Glomerular visceral epithelial cell (primary cell): ENCODE results near the gene ARHGAP27.
A peak's percentile ranks its signal among the peaks of the same experiment; 100 is the strongest.
"Not testable (repeated sequence)": the region's sequence is repeated elsewhere in the genome, so short reads cannot be mapped to it uniquely, and the experiment has no call there.

Experiments used
- DNase-seq: peaks from one replicate; pipeline ENCODE4 v3.0.0-alpha.2; 2016; ENCODE audit errors: extremely low spot score

The ARHGAP27 gene

DNA sequence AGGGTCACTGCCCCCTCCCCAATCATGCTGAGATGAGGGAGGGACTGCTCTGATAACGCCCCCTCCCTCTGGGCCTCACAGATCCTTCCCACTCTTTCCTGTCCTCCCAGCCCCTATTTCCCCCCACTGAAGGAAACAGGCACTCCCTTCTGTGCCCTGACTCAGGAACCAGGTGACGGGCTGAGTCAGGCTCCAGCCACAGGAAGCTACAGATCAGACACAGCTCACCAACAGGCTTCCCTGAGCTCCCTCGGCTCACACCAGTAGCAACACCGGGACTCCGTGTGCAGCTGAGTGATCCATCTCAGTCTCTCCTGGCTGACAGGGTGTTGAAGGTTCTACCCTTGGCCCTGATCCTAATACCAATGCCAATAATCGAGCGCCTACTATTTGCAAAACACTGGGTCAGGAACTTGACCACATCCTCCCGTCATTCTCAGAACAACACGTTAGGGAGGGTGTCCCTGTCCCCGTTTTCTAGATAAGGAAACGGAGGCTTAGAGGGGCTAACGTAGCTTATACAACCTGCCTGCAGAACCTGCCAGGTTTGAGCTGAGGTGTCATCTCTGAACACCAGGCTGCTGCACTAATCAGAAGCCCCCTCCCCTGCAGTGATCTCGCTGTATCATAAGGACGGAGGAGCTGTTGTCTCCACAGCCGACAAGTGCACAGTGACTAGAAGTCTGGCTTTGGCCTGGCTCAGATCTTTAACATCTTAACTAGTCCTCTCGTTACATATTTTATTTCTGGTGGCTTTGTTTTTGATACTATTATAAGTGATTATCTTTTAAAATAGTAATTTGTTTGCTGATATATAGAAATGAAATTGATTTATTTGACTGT, 13.5 kb upstream of the ARHGAP27 start:
- peak; percentile 73 for DNase-seq

- DNase-seq: not testable (repeated sequence)
Observed at GRCh38 chr17:45444856-45445820, 12.5 kb upstream of the ARHGAP27 start.

DNA sequence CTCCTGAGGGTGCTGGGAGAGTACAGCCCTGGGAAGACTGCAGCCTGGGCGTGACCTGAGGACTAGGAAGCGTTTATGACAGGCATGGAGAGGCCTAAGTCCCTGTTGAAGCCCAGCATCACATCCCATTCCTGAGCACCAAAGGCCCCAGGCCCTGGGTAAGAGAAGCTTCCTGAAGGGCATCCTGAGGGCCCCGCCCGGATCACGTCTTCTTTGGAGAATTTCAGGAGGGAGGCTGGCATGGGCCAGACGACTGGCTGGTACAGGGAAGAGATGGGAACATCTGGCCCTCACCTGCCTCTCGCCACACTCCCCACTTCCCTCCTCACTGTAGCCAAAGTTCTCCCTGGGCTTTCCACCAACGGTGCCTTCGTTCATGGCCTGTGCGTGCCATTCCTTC, 11.6 kb upstream of the ARHGAP27 start:
- DNase-seq: not testable (repeated sequence)

DNA sequence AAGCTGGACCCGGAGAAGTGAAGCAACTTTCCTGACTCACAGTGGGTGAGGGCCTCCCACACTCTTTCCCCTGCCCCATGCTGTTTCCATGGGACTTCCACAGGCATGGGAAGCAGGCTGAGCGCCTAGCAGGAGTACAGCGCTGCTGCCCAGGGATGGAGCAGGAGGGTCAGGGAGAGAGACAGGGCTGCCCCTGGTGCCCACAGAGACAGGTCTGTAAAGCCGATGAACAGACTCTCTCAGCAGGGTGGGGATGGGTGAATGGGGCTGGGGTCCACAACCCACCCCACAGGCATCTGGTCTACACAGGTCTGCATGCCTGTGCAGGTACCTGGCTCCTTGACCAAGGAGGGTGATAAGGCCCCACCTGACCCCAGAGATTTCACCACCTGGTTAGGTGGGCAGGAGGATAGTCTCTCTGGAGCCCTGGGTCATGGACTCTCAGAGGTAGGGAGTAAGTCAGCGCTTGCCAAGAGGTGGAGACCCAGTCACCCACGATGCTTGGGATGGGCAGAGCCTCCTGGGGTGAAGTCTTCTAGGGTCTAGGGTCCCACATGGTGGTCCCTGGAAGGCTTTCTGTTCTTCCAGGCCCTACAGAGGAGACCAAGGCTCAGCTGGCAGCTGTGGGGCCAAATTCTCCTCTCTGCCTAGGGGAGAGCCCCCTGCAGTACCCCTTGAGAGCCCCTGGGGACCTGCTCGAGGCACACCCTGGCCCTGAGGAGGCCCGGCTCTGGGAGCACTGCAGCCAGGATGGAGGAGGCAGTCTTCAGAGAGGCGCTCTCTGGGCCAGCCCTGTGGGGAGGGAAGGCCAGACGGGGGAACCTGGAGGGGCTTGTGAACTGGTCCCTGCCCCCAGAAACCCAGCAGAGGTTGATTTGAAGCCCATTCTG, 10.9 kb upstream of the ARHGAP27 start:
- not testable (repeated sequence) for DNase-seq

DNA sequence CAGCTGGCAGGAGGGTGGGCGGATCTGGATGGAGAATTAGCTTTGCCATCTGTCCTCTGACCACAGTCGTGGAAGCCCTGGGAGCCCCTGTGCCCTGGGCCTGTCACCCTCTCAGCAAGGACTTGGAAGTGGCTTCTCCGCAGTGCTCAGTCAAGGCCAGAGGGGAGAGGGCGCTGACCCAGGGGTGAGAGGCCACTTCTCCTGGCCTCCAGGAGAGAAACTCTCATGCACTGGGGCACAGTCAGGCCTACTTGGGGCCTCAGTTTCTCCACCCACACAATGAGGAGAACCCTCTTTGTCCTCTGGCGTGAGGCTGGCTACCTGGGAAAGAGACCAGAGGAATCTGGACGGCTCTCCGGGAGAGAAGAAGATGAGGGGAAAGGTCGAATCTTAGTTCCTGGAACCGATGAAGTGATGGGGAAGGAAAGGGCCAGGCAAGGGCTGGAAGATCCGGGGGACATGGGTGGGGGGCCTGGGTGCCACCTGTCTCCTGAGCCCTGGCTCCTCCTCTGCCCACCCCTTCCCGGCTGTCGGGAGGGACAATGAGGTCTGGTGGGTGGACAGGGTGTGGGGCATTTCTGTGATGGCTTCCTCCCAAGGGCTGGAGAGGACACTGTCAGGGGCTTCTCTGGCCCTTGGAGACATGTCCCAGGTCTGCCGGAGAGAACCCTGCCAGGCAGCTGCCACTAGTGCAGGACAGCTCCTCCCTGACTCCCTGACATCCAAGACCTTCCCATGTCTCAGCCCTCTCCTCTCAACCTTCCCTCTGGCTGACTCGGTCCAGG, 9.0 kb upstream of the ARHGAP27 start:
- DNase-seq: no peak

DNA sequence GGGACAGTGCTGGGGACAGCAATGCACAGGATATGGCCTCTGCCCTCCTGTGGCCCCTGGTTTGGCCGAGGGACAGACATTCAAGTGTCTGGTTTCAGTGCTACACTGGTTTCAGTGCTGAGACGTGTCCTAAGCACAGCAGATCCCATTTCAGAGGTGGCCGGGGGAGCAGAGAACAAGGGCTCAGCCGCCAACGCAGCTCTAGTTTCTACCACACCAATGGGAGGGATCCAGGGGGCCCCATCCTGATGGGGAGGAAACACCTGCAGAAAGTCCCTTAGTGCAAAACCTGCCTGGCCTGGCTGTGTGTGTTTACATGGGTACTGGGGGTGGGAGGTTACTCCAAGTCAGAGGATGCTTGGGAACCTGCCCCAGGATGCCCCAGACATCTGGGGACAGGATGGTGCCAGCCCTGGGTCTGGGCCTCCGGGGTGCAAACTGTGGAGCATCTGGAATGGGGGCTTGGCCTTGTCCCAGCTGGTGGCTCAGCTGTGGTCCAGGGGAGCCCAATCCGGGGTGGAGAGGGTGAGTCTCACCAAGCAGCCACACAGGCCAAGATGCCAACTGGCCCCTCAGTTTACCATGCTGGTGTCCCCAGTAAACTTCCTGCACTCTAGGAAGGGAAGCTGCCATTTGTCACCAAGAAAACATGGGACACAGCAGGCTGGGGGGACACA, 8.3 kb upstream of the ARHGAP27 start:
- DNase-seq: not testable (repeated sequence)

GRCh38 chr17:45440161-45440778, 7.6 kb upstream of the ARHGAP27 start:
- no peak for DNase-seq

DNA sequence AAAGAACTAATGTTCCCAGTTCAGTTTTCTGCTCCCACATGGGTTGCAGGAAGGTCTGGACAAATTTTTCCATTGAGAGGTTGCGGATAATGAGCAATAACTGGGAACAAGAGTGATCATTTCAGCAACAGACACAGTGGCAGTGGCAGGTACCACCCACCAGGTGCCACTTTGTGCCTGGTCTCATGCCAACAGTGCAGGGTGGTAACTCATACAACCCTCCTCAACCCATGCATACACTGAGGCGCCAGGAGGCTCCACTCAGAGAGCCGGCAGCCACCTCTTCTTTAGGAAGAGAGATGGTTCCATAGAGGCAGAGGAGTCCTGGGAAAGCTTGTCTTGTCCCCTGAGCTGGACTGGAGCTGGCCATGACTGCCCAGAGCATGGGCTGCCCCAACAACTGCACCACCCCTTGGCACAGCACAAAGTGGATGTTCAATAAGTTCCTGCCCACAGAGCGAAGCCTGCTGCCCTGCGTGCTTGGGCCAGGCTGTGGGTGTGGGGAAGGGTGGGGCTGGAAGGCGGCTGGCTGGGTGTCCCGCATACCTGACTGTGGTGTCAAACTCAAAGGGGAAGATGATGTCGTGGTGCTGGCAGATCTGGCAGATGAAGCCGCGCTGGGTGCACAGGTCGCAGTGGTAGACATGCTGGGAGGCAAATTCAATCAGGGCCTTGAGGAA, 6.4 kb upstream of the ARHGAP27 start:
- peak; percentile 30 for DNase-seq

DNA sequence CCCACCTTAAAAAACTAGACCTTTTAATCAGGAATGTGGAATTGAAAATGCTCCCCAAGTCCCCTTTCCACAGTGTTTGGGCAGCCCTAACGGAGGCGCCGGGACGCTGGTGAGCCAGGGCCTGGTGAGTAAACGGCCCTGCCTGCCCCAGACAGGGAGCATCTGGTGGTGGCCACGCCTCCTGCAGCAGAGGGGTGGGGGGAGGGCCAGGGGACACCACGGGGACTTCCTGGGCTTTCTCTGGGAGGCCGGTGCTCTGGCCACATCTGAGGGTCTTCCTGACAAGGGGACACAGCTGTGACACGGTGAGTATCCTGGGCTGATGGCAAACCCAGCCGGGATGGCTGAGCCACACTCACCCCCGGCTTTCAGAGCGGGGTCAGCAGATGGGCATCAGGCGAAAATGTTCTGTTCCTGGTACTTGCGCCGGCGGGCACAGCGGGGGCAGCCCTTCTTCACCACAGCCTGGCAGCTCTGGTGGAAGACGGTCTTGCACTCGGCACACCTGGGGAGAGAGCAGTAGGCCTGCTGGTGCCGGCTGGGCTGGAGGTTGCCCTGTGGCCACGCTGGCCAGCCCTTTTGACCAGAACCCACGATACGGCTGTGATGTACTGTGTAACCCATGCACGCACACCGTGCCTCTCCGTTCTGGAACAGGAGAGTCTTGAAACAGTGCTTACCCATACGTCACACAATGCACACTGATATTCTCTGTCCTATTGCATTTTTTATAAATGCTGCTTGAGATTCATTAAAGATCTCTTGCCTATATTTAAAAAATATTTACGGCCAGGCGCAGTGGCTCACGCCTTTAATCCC, 5.0 kb upstream of the ARHGAP27 start:
- no peak for DNase-seq

GRCh38 chr17:45436625-45437464, 4.2 kb upstream of the ARHGAP27 start:
- DNase-seq: peak; percentile 40

DNA sequence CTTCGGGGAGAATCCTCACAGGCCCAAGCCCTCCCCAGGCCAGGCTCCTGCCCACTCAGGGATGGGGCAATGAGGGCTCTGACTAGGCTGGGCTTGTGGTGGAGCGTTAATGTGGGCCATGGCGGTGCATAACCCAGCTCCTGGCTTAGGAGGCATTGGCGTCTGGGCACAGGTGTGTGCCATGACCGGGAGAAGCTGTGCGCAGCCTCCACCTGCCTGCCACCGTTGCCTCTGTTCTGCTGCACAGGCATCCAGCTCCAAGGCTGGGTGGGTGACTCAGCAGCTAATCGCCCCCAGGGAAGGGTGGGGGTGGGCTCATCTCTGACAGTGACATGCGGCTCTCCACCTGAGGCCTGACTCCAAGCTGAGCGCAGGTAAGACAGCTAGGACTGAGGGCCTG, 3.5 kb upstream of the ARHGAP27 start:
- no peak for DNase-seq

DNA sequence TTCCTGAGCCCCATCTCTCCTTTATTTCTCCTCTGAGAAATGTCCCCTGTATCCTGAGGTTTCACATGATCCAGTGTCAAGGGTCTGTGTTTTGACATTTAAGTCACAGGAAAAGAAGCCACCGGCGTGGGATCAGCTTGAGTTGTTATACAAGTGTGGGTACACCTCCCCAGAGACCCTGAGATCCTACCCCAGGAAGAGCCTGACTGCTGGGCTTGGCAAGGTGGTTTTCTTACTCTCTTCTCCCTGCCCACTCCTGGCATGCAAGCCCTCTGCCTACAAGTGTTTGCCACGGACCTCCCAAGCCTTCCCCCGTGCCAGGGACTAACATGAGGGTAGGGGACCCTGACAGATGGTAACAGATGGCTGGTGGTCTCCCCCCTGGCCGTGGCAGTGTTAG, 2.8 kb upstream of the ARHGAP27 start:
- no peak for DNase-seq

DNA sequence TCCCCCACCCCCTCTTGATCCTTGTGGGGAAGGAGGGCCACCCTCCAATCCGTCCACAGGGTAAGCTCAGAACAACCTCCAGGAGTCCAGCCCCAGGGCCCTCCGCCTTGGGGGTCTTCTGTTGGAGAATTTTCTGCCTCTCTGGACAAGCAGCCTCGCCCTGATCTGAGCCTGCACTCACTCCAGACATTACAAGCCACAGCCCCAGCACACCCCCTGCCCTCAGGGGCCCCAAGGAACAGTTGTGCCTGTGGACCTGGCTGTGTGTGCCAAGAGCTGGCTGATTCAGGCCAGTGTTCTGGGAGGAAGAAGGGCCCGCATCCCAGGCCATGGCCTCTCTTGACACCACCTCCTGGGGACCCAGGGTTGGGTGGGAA, 477 bp upstream of the ARHGAP27 start:
- DNase-seq: no peak

DNA sequence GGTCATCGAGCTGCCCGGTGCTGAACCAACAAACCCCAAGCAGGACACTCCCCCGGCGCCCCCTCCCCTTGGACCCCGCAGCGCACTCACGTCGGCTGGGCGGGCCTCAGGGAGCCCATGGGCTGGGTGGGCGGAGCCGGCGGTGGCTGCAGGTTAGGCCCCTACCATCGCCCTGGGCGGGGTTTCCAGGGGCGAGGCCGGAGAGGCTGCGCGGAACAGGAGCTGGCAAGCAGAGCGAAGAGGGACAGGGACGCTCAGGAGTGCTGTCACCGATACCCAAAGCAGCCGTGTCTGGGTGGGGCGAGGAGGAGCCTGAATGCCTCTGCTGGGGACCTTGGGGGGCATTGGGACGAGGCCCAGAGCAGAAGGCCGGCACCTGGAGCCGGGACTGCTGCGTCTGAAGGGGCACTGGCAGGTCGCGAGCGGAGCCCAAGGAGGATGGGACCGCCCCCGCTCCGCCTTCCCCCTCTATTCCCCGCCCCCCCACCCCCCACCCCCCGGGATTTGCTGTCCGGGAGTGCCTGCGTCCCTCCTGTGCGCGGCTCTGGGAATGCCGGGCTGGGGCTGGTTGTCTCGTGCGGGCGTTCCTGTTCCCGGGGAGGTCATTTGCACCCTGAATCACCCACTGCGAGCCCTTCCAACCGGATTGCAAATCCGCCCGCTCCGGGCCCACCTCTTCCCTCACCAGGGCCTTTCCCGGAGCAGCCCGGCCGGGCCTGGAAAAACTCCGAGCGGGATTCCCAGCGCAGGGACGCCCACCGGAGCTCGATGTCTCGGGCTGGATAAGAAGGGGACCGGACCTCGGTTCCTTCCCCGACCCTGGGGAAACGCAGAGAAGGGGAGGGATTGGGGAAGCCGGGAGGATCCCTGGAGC, 902 bp downstream of the ARHGAP27 start:
- DNase-seq: peak; percentile 80

- no peak for DNase-seq
Observed at GRCh38 chr17:45430738-45431530, 1.7 kb downstream of the ARHGAP27 start.
